ENCODE data around the gene CACNB3.
"Not testable (repeated sequence)": the region's sequence is repeated elsewhere in the genome, so short reads cannot be mapped to it uniquely, and the experiment has no call there.

Gene CACNB3

DNA sequence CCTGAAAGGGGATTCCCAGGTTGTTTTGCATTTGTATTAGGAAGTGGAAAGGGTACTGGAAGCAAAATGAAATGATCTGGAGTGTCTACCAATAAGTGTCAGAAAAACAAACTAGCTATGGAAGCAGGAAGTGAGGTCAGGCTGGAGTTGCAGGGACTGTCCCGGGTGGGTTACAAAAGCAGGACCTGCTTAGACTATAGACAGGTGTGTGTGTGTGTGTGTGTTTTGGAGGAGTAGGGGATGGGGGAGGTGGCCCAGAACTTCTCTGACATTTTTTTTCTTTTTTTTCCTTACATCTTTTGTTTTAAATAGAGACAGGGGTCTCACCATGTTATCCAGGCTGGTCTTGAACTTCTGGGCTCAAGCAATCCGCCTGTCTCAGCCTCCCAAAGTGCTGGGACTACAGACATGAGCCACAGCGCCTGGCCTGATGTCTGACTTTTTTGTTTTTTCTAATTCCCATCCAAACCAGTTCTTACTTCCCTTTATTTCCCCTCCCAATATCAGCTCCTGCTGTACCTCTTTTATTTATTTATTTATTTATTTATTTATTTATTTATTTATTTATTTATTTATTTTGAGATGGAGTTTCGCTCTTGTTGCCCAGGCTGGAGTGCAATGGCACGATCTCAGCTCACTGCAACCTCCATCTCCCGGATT lies 47.9 kb downstream of the CACNB3 start:
- Mint-ChIP-seq H3K4me1 (peaks cover 52% of the 10 kb centered on the region), H3K27ac (no peak overlapping the region), H3K27me3 (ENCODE audit: low read depth, poor library complexity) (peaks cover 17% of the 10 kb centered on the region), H3K36me3 (ENCODE audit: low read depth) (peaks cover 11% of the 10 kb centered on the region), H3K4me3 (peak overlapping the region; percentile 92), H3K9me3 (no peaks in the 10 kb centered on the region)
- no peak for DNase-seq
- TF ChIP-seq, protein P1, sequence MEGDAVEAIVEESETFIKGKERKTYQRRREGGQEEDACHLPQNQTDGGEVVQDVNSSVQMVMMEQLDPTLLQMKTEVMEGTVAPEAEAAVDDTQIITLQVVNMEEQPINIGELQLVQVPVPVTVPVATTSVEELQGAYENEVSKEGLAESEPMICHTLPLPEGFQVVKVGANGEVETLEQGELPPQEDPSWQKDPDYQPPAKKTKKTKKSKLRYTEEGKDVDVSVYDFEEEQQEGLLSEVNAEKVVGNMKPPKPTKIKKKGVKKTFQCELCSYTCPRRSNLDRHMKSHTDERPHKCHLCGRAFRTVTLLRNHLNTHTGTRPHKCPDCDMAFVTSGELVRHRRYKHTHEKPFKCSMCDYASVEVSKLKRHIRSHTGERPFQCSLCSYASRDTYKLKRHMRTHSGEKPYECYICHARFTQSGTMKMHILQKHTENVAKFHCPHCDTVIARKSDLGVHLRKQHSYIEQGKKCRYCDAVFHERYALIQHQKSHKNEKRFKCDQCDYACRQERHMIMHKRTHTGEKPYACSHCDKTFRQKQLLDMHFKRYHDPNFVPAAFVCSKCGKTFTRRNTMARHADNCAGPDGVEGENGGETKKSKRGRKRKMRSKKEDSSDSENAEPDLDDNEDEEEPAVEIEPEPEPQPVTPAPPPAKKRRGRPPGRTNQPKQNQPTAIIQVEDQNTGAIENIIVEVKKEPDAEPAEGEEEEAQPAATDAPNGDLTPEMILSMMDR (IDR thresholded peaks at IDR 0.05) = no peak

DNA sequence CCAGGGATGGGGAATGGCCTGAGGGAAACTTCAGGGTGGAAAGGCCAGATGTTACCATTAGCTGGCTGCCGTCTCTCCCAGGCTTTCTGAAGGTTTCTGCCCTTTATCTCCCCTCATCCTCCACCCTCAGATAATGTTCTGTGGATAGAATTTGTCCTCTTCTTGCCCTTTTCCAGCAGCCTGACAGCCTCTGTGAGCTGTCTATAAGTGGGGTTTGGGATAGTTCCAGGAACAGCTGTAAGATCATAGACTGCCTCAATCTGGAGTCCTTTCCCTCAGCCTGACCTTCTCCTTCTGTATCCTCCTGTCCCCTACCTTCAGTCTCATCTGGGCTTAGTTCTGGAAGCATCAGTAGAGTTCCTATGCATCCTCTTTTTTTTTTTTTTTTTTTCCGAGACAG lies 50.2 kb downstream of the CACNB3 start:
- TF ChIP-seq, protein P1 (IDR thresholded peaks at IDR 0.05) = no peak
- peaks cover 11% of the 10 kb centered on the region for H3K27me3 Mint-ChIP-seq (ENCODE audit: low read depth, poor library complexity)
- H3K27ac Mint-ChIP-seq = no peak overlapping the region
- no peaks in the 10 kb centered on the region for H3K36me3 Mint-ChIP-seq (ENCODE audit: low read depth)
- H3K4me1 Mint-ChIP-seq = peaks cover 40% of the 10 kb centered on the region
- no peaks in the 10 kb centered on the region for H3K9me3 Mint-ChIP-seq
- no peak for DNase-seq
- no peak overlapping the region for H3K4me3 Mint-ChIP-seq

DNA sequence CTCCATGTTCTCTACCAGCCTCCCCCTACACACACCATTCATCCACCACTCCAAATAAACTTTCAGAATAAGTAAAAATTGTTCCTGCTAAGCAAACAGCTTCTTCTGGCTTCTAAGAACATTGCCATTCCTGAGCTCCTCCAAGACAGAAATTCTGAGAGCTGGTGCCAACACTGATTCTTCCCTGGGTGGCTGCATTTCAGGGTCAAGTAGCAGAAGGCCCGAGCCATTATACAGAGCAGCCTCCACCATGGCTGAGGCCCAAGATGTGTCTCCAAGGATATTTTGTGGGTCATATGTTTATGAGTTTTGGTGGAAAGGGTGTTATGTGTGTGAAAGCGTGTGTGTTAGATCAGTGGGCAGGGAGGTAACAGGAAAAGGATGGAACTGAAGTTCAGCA lies 50.9 kb downstream of the CACNB3 start:
- Mint-ChIP-seq H3K9me3 (no peaks in the 10 kb centered on the region), H3K4me3 (no peak overlapping the region), H3K36me3 (ENCODE audit: low read depth) (no peaks in the 10 kb centered on the region), H3K27ac (no peak overlapping the region), H3K27me3 (ENCODE audit: low read depth, poor library complexity) (peaks cover 10% of the 10 kb centered on the region), H3K4me1 (peaks cover 40% of the 10 kb centered on the region)
- no peak for DNase-seq
- TF ChIP-seq, protein P1 (IDR thresholded peaks at IDR 0.05) = no peak

DNA sequence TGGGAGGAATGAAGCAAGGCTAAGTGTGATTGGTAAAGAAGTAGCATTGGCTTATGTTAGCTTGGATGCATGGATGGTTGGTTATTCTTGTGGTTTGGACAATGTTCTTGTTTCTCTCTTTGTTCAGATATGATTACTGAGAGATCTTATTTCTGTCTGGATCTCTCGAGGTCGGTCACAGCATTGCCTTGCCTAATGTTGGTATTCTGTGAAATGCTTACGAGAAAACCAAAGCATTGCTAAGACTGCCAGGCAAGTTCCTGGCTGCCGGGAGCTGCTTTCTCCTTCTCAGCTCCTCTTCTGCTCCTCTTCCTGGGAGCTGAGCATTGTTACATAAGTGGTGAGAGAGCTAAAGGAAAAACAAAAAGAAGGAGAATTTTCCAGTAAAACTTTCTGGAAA lies 54.8 kb downstream of the CACNB3 start:
- Mint-ChIP-seq H3K27ac (peak overlapping the region; percentile 86), H3K36me3 (ENCODE audit: low read depth) (no peaks in the 10 kb centered on the region), H3K27me3 (ENCODE audit: low read depth, poor library complexity) (peaks cover 6% of the 10 kb centered on the region), H3K9me3 (no peaks in the 10 kb centered on the region), H3K4me1 (peaks cover 33% of the 10 kb centered on the region), H3K4me3 (no peak overlapping the region)
- DNase-seq = no peak
- TF ChIP-seq, protein P1 (IDR thresholded peaks at IDR 0.05) = no peak

DNA sequence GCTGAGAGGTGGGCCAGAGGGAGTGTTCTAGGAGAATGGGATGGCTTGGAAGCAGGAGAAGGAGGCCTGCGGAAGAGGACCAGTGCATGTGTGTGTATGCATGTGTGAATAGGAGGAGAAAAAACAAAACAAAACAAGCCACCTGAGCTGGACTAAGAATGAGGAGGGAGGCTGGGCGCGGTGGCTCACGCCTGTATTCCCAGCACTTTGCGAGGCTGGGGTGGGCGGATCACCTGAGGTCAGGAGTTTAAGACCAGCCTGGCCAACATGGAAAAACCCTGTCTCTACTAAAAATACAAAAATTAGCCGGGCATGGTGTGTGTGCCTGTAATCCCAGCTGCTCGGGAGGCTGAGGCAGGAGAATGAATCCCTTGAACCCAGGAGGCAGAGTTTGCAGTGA lies 55.2 kb downstream of the CACNB3 start:
- not testable (repeated sequence) for H3K4me3 Mint-ChIP-seq; DNase-seq; H3K36me3 Mint-ChIP-seq (ENCODE audit: low read depth); H3K27me3 Mint-ChIP-seq (ENCODE audit: low read depth, poor library complexity); H3K9me3 Mint-ChIP-seq
- peak overlapping the region; percentile 86 for H3K27ac Mint-ChIP-seq
- H3K4me1 Mint-ChIP-seq = peaks cover 33% of the 10 kb centered on the region

DNA sequence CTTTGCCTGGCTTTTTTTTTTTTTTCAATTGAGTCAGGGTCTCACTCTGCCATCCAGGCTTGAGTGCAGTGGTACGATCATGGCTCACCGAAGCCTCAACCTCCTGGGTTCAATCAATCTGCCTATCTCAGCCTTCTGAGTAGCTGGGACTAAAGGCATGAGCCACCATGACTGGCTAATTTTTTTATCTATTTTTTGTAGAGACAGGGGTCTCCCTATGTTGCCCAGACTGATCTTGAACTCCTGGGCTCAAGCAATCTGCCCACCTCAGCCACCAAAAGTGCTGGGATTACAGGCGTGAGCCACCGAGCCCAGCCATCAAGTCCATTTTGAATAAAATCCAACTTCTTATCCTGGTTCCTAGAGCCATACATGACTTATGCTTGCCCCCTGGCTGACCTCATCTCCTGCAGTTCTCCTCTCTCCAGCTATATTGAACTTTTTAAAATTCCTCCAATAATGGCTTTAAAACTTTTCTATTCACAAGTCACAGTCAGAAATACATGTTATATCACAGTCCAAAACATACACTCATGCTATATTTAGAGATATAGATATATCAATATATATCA lies 57.7 kb downstream of the CACNB3 start:
- H3K36me3 Mint-ChIP-seq (ENCODE audit: low read depth) = no peaks in the 10 kb centered on the region
- TF ChIP-seq, protein P1 (IDR thresholded peaks at IDR 0.05) = no peak
- peaks cover 47% of the 10 kb centered on the region for H3K4me1 Mint-ChIP-seq
- H3K9me3 Mint-ChIP-seq = no peaks in the 10 kb centered on the region
- no peak overlapping the region for H3K4me3 Mint-ChIP-seq
- H3K27ac Mint-ChIP-seq = no peak overlapping the region
- DNase-seq = no peak
- H3K27me3 Mint-ChIP-seq (ENCODE audit: low read depth, poor library complexity) = peaks cover 12% of the 10 kb centered on the region
